SU-DHL-6 (cell line): ENCODE data around the gene COBLL1.

Source experiments
- H2AFZ ChIP-seq: fragments of 200-600 bp; sonication (generic); 2 replicates; pipeline ENCODE4 v1.6.1; 2014; ENCODE audit warnings: low read depth, mild to moderate bottlenecking, moderate library complexity, mixed read lengths, antibody characterized with exemption, low read length; ENCODE audit not compliant: severe bottlenecking
- H3F3A ChIP-seq: fragments of 200-600 bp; shearing (Covaris generic); 2 replicates; pipeline ENCODE4 v1.6.0; 2016; ENCODE audit warnings: antibody characterized with exemption, mild to moderate bottlenecking; ENCODE audit not compliant: insufficient read depth
- H3K27ac ChIP-seq: fragments of 200-600 bp; sonication (generic); 2 replicates; pipeline ENCODE4 v1.5.1; 2016; ENCODE audit warnings: low read depth, mild to moderate bottlenecking, low read length, moderate library complexity, mixed read lengths
- H3K27me3 ChIP-seq: fragments of 200-600 bp; sonication (generic), shearing (Covaris generic); 2 replicates; pipeline ENCODE4 v1.6.0; 2014; ENCODE audit warnings: mild to moderate bottlenecking, low read length
- H3K36me3 ChIP-seq: fragments of 200-600 bp; sonication (generic); 2 replicates; pipeline ENCODE4 v1.6.1; 2014; ENCODE audit warnings: mild to moderate bottlenecking, low read length, mixed read lengths
- H3K4me2 ChIP-seq: fragments of 300-600, 200-600 bp; shearing (Covaris generic), sonication (generic); 2 replicates; pipeline ENCODE4 v1.6.0; 2014; ENCODE audit warnings: low read length, low read depth, mild to moderate bottlenecking; ENCODE audit not compliant: poor library complexity, severe bottlenecking
- H3K4me3 ChIP-seq: fragments of 200-600 bp; sonication (generic); 2 replicates; pipeline ENCODE4 v1.5.1; 2014; ENCODE audit warnings: antibody characterized with exemption, low read length, mild to moderate bottlenecking, mixed read lengths; ENCODE audit not compliant: insufficient read depth, poor library complexity, severe bottlenecking
- H3K79me2 ChIP-seq: fragments of 200-600 bp; sonication (generic); 2 replicates; pipeline ENCODE4 v1.6.1; 2014; ENCODE audit warnings: mild to moderate bottlenecking, low read length, moderate library complexity; ENCODE audit not compliant: insufficient read depth
- H3K9ac ChIP-seq: fragments of 200-600 bp; sonication (generic); 2 replicates; pipeline ENCODE4 v1.7.0; 2014; ENCODE audit warnings: mild to moderate bottlenecking, low read length
- H3K9me2 ChIP-seq: fragments of 200-600 bp; sonication (generic); replicated peaks from 2 replicates; pipeline ENCODE4 v1.6.1; 2014; ENCODE audit warnings: low read length; ENCODE audit not compliant: insufficient read depth
- H3K9me3 ChIP-seq: fragments of 200-600 bp; sonication (generic); 2 replicates; pipeline ENCODE4 v1.6.1; 2014; ENCODE audit warnings: low read length, mixed read lengths; ENCODE audit not compliant: insufficient read depth
- H4K20me1 ChIP-seq: fragments of 200-600 bp; sonication (generic); 2 replicates; pipeline ENCODE4 v1.6.1; 2014; ENCODE audit warnings: low read depth, mild to moderate bottlenecking, antibody characterized with exemption, low read length, moderate library complexity, mixed read lengths
- EZH2phosphoT487 ChIP-seq: fragments of 200-600 bp; sonication (generic), shearing (Covaris generic); conservative IDR thresholded peaks from 2 replicates; pipeline ENCODE4 v1.6.1; 2018; ENCODE audit warnings: mild to moderate bottlenecking, antibody characterized with exemption, low read length, moderate library complexity, mixed read lengths
- TF ChIP-seq, protein P1 (sequence below): fragments of 200-600 bp; sonication (generic); IDR thresholded peaks from one replicate; pipeline ENCODE4 v1.5.1; 2017; ENCODE audit warnings: antibody characterized with exemption, mild to moderate bottlenecking, low read length, moderate library complexity; ENCODE audit not compliant: insufficient read depth, poor library complexity, severe bottlenecking

Gene COBLL1

DNA sequence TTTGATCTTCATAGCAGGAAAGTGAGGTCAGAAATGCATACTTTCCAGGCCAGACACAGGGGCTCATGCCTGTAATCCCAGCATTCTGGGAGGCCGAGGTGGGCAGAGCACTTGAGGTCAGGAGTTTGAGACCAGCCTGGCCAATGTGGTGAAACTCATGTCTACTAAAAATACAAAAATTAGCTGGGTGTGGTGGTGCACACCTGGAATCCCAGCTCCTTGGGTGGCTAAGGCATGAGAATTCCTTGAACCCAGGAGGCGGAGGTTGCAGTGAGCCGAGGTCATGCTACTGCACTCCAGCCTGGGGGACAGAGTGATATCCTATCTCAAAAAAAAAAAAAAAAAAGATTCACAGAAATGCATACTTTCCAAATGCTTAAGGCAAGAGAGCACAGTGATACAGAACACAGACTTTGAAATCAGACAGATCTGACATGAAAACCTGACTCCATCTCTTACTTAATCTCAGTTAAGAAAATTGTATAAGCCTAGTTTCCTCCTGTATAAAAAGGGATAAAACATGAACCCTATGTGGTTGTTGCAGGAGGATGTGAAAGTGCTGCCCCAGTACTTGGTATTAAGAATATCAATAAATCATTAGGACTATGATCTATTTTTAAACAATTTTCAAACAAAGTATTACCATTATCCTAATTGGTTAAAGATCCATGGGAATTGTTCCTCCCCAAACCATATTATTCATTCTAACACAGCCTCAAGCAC, 26.4 kb downstream of the COBLL1 start:
- H2AFZ ChIP-seq: no peak overlapping the region
- no peaks in the 10 kb centered on the region for H3K27me3 ChIP-seq
- H3K4me2 ChIP-seq: no peak overlapping the region
- H3K9me3 ChIP-seq: no peaks in the 10 kb centered on the region
- H3K36me3 ChIP-seq: no peaks in the 10 kb centered on the region
- no peak overlapping the region for H3K27ac ChIP-seq
- H3K79me2 ChIP-seq: no peaks in the 10 kb centered on the region
- H3K9me2 ChIP-seq: no peaks in the 10 kb centered on the region; the same call in 1 of the 2 replicates
- no peak overlapping the region for H3K9ac ChIP-seq
- no peak overlapping the region for H3K4me3 ChIP-seq
- H4K20me1 ChIP-seq: no peaks in the 10 kb centered on the region
- TF ChIP-seq, protein P1, sequence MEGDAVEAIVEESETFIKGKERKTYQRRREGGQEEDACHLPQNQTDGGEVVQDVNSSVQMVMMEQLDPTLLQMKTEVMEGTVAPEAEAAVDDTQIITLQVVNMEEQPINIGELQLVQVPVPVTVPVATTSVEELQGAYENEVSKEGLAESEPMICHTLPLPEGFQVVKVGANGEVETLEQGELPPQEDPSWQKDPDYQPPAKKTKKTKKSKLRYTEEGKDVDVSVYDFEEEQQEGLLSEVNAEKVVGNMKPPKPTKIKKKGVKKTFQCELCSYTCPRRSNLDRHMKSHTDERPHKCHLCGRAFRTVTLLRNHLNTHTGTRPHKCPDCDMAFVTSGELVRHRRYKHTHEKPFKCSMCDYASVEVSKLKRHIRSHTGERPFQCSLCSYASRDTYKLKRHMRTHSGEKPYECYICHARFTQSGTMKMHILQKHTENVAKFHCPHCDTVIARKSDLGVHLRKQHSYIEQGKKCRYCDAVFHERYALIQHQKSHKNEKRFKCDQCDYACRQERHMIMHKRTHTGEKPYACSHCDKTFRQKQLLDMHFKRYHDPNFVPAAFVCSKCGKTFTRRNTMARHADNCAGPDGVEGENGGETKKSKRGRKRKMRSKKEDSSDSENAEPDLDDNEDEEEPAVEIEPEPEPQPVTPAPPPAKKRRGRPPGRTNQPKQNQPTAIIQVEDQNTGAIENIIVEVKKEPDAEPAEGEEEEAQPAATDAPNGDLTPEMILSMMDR: no peak
- TF ChIP-seq EZH2phosphoT487: no peak
- H3F3A ChIP-seq: no peaks in the 10 kb centered on the region

DNA sequence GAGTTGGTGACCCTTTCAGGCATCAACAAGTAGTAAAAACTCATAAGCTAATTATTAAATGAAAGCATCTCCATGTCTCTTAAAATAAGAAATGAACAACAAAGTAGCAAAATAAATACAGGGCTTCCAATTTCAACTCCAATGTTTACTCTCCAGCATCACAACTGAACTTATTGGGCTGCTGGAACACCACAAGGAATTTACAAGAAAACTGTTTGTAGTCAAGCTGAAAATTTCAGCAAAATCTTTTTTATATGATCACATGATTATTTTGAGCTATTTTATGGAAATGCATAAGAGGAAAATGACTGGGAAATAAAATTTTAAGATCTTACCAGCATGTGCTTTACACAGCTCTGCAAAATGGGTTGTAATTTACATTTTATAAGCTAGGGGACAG, 28.1 kb downstream of the COBLL1 start:
- no peaks in the 10 kb centered on the region; the same call in 1 of the 2 replicates for H3K9me2 ChIP-seq
- H3K27me3 ChIP-seq: no peaks in the 10 kb centered on the region
- H2AFZ ChIP-seq: no peak overlapping the region
- H4K20me1 ChIP-seq: no peaks in the 10 kb centered on the region
- no peak overlapping the region for H3K9ac ChIP-seq
- no peaks in the 10 kb centered on the region for H3K36me3 ChIP-seq
- no peak overlapping the region for H3K4me2 ChIP-seq
- no peak overlapping the region for H3K4me3 ChIP-seq
- no peak overlapping the region for H3K27ac ChIP-seq
- no peak for TF ChIP-seq EZH2phosphoT487
- TF ChIP-seq, protein P1: no peak
- H3F3A ChIP-seq: no peaks in the 10 kb centered on the region
- H3K79me2 ChIP-seq: no peaks in the 10 kb centered on the region
- no peaks in the 10 kb centered on the region for H3K9me3 ChIP-seq

DNA sequence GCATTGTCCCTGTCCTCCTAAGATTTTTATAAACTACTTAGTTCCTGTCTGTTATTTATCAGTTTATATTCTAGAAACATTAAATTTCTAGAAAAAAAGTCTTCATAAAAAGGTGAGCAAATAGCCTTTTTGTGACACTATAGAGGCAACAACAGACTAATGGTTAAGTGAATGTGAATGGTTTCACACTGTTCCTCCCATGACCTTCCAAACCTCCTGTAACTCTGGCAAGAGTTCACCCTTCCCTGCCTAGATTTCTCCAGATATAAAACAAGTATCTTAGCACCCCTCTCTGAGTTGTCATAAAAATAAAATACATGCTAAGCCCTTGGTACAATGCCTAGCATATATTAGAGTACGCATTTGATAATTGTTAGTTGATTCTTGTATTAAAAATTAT, 29.2 kb downstream of the COBLL1 start:
- Histone ChIP-seq H3K9ac (no peak overlapping the region), H3K27me3 (no peaks in the 10 kb centered on the region), H3K79me2 (no peaks in the 10 kb centered on the region), H3K4me3 (no peak overlapping the region), H3K9me2 (no peaks in the 10 kb centered on the region), H3K4me2 (no peak overlapping the region), H4K20me1 (no peaks in the 10 kb centered on the region), H3K36me3 (no peaks in the 10 kb centered on the region), H3K9me3 (no peaks in the 10 kb centered on the region), H3F3A (no peaks in the 10 kb centered on the region), H3K27ac (no peak overlapping the region), H2AFZ (no peak overlapping the region)
- TF ChIP-seq EZH2phosphoT487: no peak
- TF ChIP-seq, protein P1: no peak
